ENCODE measurements around the gene NOS1.

GRCh38 chr12:117352883-117353282, 8.5 kb downstream of the NOS1 start:
- TF ChIP-seq POLR2A (IDR thresholded peaks at IDR 0.05; ENCODE audit: low read depth, low read length) (no peak), PAX5 (IDR thresholded peaks at IDR 0.05; ENCODE audit: insufficient read depth, low read length, severe bottlenecking) (no peak), POLR2AphosphoS5 (IDR thresholded peaks at IDR 0.05; ENCODE audit: low read depth, low read length) (no peak), TAF1 (IDR thresholded peaks at IDR 0.05; ENCODE audit: low read depth, low read length) (no peak)
